Cardiac fibroblast (primary cell): ENCODE data around the gene P3H2.

ENCODE experiments used
- DNase-seq, 2 donors: peaks; one replicate each; pipeline versions ENCODE4 v3.0.0 to v3.0.0-alpha.2; 2010; ENCODE audit warnings: low read depth in 2 of 2
- H3K4me3 ChIP-seq, 2 donors: replicated peaks in 1 of 2; 1 replicate in 1 of 2; 2 replicates in 1 of 2; pipeline ENCODE4 v1.5.1; 2011; ENCODE audit warnings: low read depth in 2 of 2, low read length in 2 of 2, mild to moderate bottlenecking in 2 of 2, moderate library complexity in 1 of 2
- CTCF ChIP-seq: IDR thresholded peaks from one replicate; pipeline ENCODE4 v1.5.1; 2011; ENCODE audit warnings: low read depth, mild to moderate bottlenecking, low read length, inconsistent platforms

Gene P3H2

GRCh38 chr3:190116551-190117067 lies 4.1 kb downstream of the P3H2 start:
- TF ChIP-seq CTCF = no peak
- DNase-seq = peak in 1 of 2 donors; percentile 39
- H3K4me3 ChIP-seq = no peak overlapping the region

GRCh38 chr3:190110826-190111225 lies 9.9 kb downstream of the P3H2 start:
- no peak overlapping the region for H3K4me3 ChIP-seq
- TF ChIP-seq CTCF = no peak
- DNase-seq = no peak

GRCh38 chr3:190109441-190109840 lies 11.3 kb downstream of the P3H2 start:
- no peak for DNase-seq
- H3K4me3 ChIP-seq = no peak overlapping the region
- no peak for TF ChIP-seq CTCF

- TF ChIP-seq CTCF = no peak
- no peak overlapping the region for H3K4me3 ChIP-seq
- DNase-seq = peak; percentile 50 to 51
These were observed 11.9 kb downstream of the P3H2 start for GRCh38 chr3:190108804-190109203.

- H3K4me3 ChIP-seq = no peak overlapping the region
- no peak for TF ChIP-seq CTCF
- peak; percentile 31 to 56 for DNase-seq
These were observed 14.8 kb downstream of the P3H2 start for GRCh38 chr3:190105876-190106275.

GRCh38 chr3:190101320-190102011 lies 19.2 kb downstream of the P3H2 start:
- no peak for TF ChIP-seq CTCF
- H3K4me3 ChIP-seq = peak overlapping the region in 1 of 2 donors; percentile 22
- peak; percentile 65 to 70 for DNase-seq
